Suprapubic skin (tissue), 4 donors: Measurements from ENCODE around the gene RARB. TPM values are rescaled to one million over a fixed set of nuclear protein-coding genes. Genes with fewer than 3 reads are reported as not detected.

Source experiments
- DNase-seq, 2 donors: peaks; one replicate each; pipeline ENCODE4 v3.0.0-alpha.2; 2019; ENCODE audit warnings: low spot score in 2 of 2
- H3K27ac ChIP-seq: fragments of 200-600 bp; sonication (generic); one replicate; pipeline ENCODE4 v1.5.1; 2019
- H3K27me3 ChIP-seq: fragments of 200-600 bp; sonication (generic); one replicate; pipeline ENCODE4 v1.5.1; 2019
- H3K36me3 ChIP-seq: fragments of 200-600 bp; sonication (generic); one replicate; pipeline ENCODE4 v1.5.1; 2019
- H3K4me1 ChIP-seq: fragments of 200-600 bp; sonication (generic); one replicate; pipeline ENCODE4 v1.5.1; 2019
- H3K4me3 ChIP-seq: fragments of 200-600 bp; sonication (generic); one replicate; pipeline ENCODE4 v1.5.1; 2019; ENCODE audit warnings: mild to moderate bottlenecking
- H3K9me3 ChIP-seq: fragments of 200-600 bp; sonication (generic); one replicate; pipeline ENCODE4 v1.5.1; 2019
- EP300 ChIP-seq: sonication (generic); formaldehyde crosslinking; IDR thresholded peaks from one replicate; pipeline ENCODE4 v1.6.1; 2017; ENCODE audit warnings: antibody characterized with exemption
- POLR2A ChIP-seq, 2 donors: fragments of 450-650 bp; IDR thresholded peaks; one replicate each; pipeline ENCODE4 v1.6.1; 2017; ENCODE audit warnings: antibody characterized with exemption in 2 of 2, mild to moderate bottlenecking in 2 of 2, moderate library complexity in 2 of 2
- POLR2AphosphoS5 ChIP-seq, 3 donors: sonication (generic); formaldehyde crosslinking; IDR thresholded peaks; one replicate each; pipeline ENCODE4 v1.6.1; 2017; ENCODE audit warnings: antibody characterized with exemption in 3 of 3
- WGBS: methylation state at CpG from one replicate; pipeline ENCODE4 v1.1.5; 2018; 5-methylcytosine and 5-hydroxymethylcytosine counted together
- total RNA-seq, 4 donors: library from RNA; depleted of rRNA; stranded (reverse); fragments of >200 nt; gene quantifications; one replicate each; pipeline ENCODE4 v1.1.0, GENCODE V29; 2016
- TF ChIP-seq, protein P1 (sequence below), 2 donors: fragments of 200-600 bp in 1 of 2; fragments of 450-650 bp in 1 of 2; sonication (generic) in 1 of 2; IDR thresholded peaks; one replicate each; pipeline ENCODE4 v1.5.1; 2016 to 2019; ENCODE audit warnings: antibody characterized with exemption in 2 of 2, mild to moderate bottlenecking in 1 of 2, moderate library complexity in 1 of 2

The RARB gene
- total RNA-seq, 4 donors from 2014 or later = 1.3 to 3.9 (median 1.5) TPM

DNA sequence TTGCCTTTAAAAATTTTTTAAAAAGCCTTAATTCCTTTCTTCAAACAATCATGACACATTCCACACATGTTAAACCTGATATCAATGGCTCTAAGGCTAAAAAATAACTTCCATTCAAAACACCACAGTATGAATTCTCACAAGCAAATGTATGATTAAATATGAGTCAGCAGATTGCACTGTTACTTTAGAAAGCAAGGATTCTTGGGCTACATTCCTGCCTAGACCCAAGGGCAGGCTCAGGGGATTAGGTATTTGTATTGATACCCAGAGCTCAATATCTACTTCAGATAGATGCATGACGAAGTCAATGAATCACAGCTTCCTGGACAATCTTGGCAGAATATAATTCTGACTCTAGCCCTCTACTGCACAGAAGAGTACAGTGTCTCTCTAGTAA lies 65.7 kb downstream of the RARB start:
- WGBS = 95% methylated on average over 1 of the region's 1 CpG
- H3K4me1 ChIP-seq = no peaks in the 10 kb centered on the region
- H3K4me3 ChIP-seq = no peak overlapping the region
- H3K27me3 ChIP-seq = no peaks in the 10 kb centered on the region
- peaks cover 5% of the 10 kb centered on the region for H3K9me3 ChIP-seq
- no peaks in the 10 kb centered on the region for H3K36me3 ChIP-seq
- no peak for DNase-seq
- TF ChIP-seq EP300 = no peak
- TF ChIP-seq POLR2AphosphoS5 (IDR thresholded peaks at IDR 0.05) = no peak
- TF ChIP-seq, protein P1, sequence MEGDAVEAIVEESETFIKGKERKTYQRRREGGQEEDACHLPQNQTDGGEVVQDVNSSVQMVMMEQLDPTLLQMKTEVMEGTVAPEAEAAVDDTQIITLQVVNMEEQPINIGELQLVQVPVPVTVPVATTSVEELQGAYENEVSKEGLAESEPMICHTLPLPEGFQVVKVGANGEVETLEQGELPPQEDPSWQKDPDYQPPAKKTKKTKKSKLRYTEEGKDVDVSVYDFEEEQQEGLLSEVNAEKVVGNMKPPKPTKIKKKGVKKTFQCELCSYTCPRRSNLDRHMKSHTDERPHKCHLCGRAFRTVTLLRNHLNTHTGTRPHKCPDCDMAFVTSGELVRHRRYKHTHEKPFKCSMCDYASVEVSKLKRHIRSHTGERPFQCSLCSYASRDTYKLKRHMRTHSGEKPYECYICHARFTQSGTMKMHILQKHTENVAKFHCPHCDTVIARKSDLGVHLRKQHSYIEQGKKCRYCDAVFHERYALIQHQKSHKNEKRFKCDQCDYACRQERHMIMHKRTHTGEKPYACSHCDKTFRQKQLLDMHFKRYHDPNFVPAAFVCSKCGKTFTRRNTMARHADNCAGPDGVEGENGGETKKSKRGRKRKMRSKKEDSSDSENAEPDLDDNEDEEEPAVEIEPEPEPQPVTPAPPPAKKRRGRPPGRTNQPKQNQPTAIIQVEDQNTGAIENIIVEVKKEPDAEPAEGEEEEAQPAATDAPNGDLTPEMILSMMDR (IDR thresholded peaks at IDR 0.05) = no peak
- TF ChIP-seq POLR2A (IDR thresholded peaks at IDR 0.05) = no peak
- H3K27ac ChIP-seq = no peak overlapping the region

DNA sequence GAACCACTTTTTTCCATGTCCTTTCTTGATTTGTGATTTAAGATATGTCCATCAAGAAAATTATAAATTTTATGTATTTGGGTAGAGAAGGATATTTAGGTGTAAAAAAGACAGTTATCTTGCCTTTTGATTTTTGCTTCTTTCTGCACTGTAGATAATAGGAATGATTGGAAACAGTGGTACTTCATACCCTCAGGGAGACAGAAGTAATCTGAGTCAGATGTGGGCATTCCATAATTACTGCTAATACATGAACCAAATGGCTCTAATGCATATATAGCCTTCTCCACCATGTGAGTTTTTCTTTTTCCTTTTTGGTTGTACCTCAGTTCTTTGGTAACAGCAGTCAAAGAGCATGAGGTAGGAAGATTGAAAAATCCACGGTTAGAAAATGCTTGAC lies 67.2 kb downstream of the RARB start:
- DNase-seq = no peak
- H3K27ac ChIP-seq = no peak overlapping the region
- H3K4me3 ChIP-seq = no peak overlapping the region
- H3K36me3 ChIP-seq = no peaks in the 10 kb centered on the region
- no peaks in the 10 kb centered on the region for H3K4me1 ChIP-seq
- H3K27me3 ChIP-seq = no peaks in the 10 kb centered on the region
- WGBS = 76% methylated on average over 1 of the region's 1 CpG
- TF ChIP-seq POLR2A (IDR thresholded peaks at IDR 0.05) (no peak), EP300 (no peak)
- TF ChIP-seq, protein P1 (IDR thresholded peaks at IDR 0.05) = no peak
- H3K9me3 ChIP-seq = peaks cover 5% of the 10 kb centered on the region

DNA sequence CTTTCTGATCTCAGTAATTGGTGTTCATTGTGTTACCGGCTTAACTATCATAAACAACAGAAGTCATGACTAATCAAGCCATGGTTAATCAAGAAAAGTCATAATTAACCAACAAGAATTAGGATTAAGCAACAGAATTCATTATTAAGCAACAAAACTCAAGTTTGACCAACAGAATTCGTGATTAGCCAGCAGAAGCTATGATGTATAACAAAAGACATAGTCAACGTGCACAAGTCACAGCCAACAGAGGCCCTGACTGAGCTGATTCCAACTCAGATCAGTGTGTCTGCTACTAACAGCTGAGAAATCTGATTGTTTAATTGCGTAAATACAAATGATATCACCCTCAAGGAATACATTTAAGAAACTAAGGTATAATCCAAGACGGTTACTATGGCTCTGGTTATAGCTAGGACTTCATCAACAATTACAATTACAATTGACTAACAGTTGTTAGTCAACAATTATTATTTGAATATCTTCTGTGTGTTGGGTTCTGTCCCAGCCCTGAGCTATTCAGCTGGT lies 67.7 kb downstream of the RARB start:
- WGBS = 76% methylated on average over 5 of the region's 5 CpGs
- H3K9me3 ChIP-seq = peaks cover 5% of the 10 kb centered on the region
- no peak for TF ChIP-seq POLR2A (IDR thresholded peaks at IDR 0.05)
- no peak for TF ChIP-seq POLR2AphosphoS5 (IDR thresholded peaks at IDR 0.05)
- TF ChIP-seq EP300 = no peak
- TF ChIP-seq, protein P1 (IDR thresholded peaks at IDR 0.05) = no peak
- H3K4me3 ChIP-seq = no peak overlapping the region
- no peaks in the 10 kb centered on the region for H3K27me3 ChIP-seq
- H3K36me3 ChIP-seq = no peaks in the 10 kb centered on the region
- no peaks in the 10 kb centered on the region for H3K4me1 ChIP-seq
- H3K27ac ChIP-seq = no peak overlapping the region
- DNase-seq = no peak

DNA sequence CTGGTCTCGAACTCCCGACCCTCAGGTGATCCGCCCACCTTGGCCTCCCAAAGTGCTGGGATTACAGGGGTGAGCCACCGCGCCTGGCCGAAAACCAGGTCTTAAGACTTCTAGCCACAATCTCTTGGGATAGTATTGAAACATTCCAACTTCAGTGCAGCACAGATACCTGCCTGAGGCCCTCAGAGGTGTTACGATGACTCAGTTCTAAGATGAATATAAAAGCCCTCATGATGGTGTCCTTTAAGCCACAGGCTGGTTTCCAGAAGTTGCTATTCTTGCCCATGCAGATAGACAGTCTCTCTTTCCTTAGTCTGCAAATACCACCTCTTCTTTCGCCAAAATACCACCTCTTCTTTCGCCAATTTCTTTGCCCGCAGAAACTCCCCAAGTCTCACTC lies 69.0 kb downstream of the RARB start:
- Histone ChIP-seq H3K27ac (no peak overlapping the region), H3K4me3 (no peak overlapping the region), H3K9me3 (peaks cover 5% of the 10 kb centered on the region), H3K36me3 (no peaks in the 10 kb centered on the region), H3K4me1 (no peaks in the 10 kb centered on the region), H3K27me3 (no peaks in the 10 kb centered on the region)
- TF ChIP-seq EP300 = no peak
- TF ChIP-seq, protein P1 (IDR thresholded peaks at IDR 0.05) = no peak
- TF ChIP-seq POLR2AphosphoS5 (IDR thresholded peaks at IDR 0.05) = no peak
- no peak for TF ChIP-seq POLR2A (IDR thresholded peaks at IDR 0.05)
- WGBS = 98% methylated on average over 10 of the region's 10 CpGs
- no peak for DNase-seq

DNA sequence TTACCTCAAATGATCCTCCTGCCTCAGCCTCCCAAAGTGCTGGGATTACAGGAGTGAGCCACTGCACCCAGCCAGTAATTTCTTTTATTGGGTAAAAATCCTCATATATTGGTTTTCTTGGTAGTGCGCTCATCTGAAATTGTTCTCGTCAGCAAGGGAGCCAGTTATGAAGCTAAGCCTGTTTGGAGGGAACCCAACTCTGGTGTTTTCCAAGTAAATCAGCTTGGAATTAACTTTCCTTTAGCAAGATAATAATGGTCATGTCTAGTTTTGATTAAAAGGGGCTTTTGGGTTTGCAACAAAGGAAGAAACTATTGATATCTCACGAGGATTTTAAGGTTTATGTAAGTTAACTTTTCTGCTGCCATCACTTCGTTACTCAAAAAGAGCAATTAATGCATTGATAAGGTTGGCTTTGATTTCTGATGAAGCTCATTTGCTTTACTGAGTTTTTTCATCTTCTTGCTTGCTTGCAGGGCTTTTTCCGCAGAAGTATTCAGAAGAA lies 72.7 kb downstream of the RARB start:
- no peak for DNase-seq
- Histone ChIP-seq H3K36me3 (no peaks in the 10 kb centered on the region), H3K4me3 (no peak overlapping the region), H3K4me1 (no peaks in the 10 kb centered on the region), H3K27me3 (no peaks in the 10 kb centered on the region), H3K9me3 (no peaks in the 10 kb centered on the region), H3K27ac (no peak overlapping the region)
- 67% methylated on average over 5 of the region's 5 CpGs for WGBS
- TF ChIP-seq EP300 (no peak), POLR2A (IDR thresholded peaks at IDR 0.05) (no peak), POLR2AphosphoS5 (IDR thresholded peaks at IDR 0.05) (no peak)
- TF ChIP-seq, protein P1 (IDR thresholded peaks at IDR 0.05) = no peak
